Measurements from ENCODE around the gene NDUFB8. TPM values are rescaled to one million over a fixed set of nuclear protein-coding genes. Genes with fewer than 3 reads are reported as not detected.

NDUFB8 gene
- total RNA-seq, 1 donor from 2014 or later = 195 TPM

DNA sequence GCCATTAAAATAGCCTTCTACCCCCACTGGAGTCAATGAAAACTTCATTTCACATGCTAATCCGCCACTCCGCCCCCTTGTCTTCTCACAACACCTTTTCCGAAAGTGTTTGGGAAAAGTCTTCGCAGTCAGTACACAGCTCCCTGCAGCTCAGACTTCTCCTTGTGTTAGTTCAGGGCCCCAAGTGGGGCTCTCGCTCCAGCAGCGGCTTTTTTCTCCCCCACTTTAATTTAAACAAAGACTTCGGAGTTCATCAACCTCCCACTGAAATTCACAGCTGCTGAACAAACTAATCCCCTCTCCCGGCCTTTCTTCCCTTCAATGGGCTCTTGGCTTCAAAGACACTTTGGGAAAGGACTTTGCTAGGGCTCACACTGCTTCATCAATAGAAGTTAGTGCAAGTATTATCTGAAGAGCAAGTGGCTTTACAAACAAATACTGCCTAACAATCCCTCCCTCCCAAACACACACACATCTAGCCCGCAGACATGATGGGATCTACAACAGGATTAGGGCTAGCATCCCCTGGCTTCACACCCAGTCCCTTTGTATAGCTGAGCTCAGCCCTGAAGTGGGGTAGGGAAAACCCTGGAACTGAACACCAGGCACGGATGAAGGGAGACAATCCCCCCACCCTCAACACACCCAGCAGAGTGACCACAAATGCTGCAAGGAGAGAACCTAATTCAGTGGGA lies 43.7 kb downstream of the NDUFB8 start:
- Mint-ChIP-seq H3K27ac (no peak overlapping the region), H3K27me3 (peaks cover 52% of the 10 kb centered on the region), H3K4me3 (peak overlapping the region; percentile 4), H3K4me1 (ENCODE audit: unreplicated experiment) (peaks cover 19% of the 10 kb centered on the region), H3K36me3 (peaks cover 20% of the 10 kb centered on the region), H3K9me3 (peaks cover 4% of the 10 kb centered on the region)
- no peak for DNase-seq (ENCODE audit: extremely low spot score, unreplicated experiment)
- TF ChIP-seq, protein P1, sequence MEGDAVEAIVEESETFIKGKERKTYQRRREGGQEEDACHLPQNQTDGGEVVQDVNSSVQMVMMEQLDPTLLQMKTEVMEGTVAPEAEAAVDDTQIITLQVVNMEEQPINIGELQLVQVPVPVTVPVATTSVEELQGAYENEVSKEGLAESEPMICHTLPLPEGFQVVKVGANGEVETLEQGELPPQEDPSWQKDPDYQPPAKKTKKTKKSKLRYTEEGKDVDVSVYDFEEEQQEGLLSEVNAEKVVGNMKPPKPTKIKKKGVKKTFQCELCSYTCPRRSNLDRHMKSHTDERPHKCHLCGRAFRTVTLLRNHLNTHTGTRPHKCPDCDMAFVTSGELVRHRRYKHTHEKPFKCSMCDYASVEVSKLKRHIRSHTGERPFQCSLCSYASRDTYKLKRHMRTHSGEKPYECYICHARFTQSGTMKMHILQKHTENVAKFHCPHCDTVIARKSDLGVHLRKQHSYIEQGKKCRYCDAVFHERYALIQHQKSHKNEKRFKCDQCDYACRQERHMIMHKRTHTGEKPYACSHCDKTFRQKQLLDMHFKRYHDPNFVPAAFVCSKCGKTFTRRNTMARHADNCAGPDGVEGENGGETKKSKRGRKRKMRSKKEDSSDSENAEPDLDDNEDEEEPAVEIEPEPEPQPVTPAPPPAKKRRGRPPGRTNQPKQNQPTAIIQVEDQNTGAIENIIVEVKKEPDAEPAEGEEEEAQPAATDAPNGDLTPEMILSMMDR (conservative IDR thresholded peaks at IDR 0.05) = no peak

DNA sequence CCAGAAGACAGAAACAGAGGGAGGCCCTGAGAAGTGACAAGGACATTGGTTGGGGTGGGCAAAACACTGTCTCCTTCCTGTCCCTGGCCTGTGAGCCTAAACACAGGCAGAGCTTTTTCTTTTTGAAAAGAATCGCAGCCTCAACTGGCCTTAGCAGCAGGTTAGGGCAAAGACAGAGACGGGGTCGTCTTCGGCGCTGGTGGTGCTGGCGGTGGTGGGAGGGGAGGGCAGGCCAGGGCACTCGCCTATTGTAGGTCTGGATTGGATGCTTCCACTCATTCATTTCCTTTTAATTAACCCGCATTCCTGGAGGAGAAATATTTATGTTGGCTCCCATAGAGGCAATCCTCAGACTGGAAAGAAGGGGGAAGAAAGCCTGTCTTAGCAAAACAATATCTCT lies 44.3 kb downstream of the NDUFB8 start:
- Mint-ChIP-seq H3K27ac (no peak overlapping the region), H3K9me3 (peaks cover 4% of the 10 kb centered on the region), H3K27me3 (peaks cover 58% of the 10 kb centered on the region), H3K36me3 (peaks cover 15% of the 10 kb centered on the region), H3K4me3 (no peak overlapping the region), H3K4me1 (ENCODE audit: unreplicated experiment) (peaks cover 19% of the 10 kb centered on the region)
- TF ChIP-seq, protein P1 (conservative IDR thresholded peaks at IDR 0.05) = no peak
- no peak for DNase-seq (ENCODE audit: extremely low spot score, unreplicated experiment)

DNA sequence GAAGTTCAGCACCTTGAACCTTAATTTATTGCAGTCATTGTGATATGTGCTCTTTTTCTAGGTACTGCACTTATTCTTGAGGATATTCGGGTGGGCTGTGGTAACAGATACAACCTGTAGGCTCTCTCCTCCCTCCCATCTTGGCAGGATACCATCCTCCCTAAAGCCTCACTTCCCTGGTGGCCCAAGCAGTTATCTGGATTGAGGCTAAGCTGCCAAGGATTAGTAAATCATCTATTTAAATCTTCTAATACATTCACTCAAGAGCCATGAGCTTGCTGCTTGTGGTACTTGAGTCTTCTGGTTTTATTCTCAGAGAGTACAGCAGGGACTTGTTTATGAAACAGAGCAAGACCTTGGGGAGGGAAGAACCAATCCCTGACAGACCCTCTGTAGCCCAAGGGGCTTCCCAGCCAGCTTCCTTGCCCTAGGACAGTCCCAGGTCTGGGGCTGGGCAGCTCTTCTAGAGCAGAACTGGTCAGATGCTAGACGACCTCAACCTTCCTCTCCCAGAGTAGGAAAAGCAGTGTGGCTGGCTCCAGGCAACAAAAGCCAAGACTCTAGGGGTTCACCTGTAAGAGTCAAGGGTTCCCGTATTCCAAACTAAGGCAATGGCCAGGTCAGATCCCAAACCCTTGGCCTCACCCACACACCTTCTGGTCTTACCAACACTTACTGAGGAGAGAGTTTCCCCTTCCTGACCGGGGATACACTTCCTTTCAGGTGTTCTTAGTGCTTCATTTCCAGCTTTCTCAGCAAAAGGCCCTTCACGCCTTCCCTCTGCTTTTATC lies 45.6 kb downstream of the NDUFB8 start:
- Mint-ChIP-seq H3K4me1 (ENCODE audit: unreplicated experiment) (peaks cover 19% of the 10 kb centered on the region), H3K27me3 (peaks cover 71% of the 10 kb centered on the region), H3K4me3 (no peak overlapping the region), H3K36me3 (peaks cover 8% of the 10 kb centered on the region), H3K27ac (no peak overlapping the region), H3K9me3 (peaks cover 4% of the 10 kb centered on the region)
- DNase-seq (ENCODE audit: extremely low spot score, unreplicated experiment) = no peak
- TF ChIP-seq, protein P1 (conservative IDR thresholded peaks at IDR 0.05) = no peak

DNA sequence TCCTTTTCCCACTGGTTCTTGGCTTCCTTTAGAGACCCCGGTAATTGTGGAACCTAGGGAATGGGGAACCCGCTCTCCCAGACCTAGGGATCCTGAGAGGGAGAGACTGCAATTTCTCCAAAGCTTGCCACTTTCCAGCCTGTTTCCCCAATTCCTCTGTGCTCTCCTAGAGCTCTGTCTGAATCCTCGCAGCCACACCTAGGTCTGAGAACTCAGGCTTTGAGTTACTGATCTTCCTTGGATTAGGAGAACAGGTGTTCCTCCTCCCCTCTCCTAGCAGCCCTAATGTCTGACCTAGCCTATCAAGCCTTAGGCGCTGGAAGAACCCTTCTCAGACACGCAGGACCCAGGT lies 46.9 kb downstream of the NDUFB8 start:
- no peak for DNase-seq (ENCODE audit: extremely low spot score, unreplicated experiment)
- TF ChIP-seq, protein P1 (conservative IDR thresholded peaks at IDR 0.05) = no peak
- peaks cover 84% of the 10 kb centered on the region for H3K27me3 Mint-ChIP-seq
- peaks cover 4% of the 10 kb centered on the region for H3K9me3 Mint-ChIP-seq
- H3K36me3 Mint-ChIP-seq = peaks cover 8% of the 10 kb centered on the region
- peak overlapping the region; percentile 87 for H3K4me3 Mint-ChIP-seq
- H3K27ac Mint-ChIP-seq = no peak overlapping the region
- H3K4me1 Mint-ChIP-seq (ENCODE audit: unreplicated experiment) = peaks cover 19% of the 10 kb centered on the region

DNA sequence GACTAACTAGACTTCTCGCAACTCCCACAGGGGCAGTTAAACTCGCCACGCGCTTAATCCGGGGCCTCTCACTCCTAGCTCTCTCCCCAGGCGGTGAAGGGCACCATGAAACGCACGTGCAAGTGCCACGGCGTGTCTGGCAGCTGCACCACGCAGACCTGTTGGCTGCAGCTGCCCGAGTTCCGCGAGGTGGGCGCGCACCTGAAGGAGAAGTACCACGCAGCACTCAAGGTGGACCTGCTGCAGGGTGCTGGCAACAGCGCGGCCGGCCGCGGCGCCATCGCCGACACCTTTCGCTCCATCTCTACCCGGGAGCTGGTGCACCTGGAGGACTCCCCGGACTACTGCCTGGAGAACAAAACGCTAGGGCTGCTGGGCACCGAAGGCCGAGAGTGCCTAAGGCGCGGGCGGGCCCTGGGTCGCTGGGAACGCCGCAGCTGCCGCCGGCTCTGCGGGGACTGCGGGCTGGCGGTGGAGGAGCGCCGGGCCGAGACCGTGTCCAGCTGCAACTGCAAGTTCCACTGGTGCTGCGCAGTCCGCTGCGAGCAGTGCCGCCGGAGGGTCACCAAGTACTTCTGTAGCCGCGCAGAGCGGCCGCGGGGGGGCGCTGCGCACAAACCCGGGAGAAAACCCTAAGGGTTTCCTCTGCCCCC lies 47.4 kb downstream of the NDUFB8 start:
- peak overlapping the region; percentile 87 for H3K4me3 Mint-ChIP-seq
- peak; percentile 77 for DNase-seq (ENCODE audit: extremely low spot score, unreplicated experiment)

More for the DNA sequence above, 47.4 kb downstream of the NDUFB8 start:
- Mint-ChIP-seq H3K4me1 (ENCODE audit: unreplicated experiment) (peaks cover 19% of the 10 kb centered on the region), H3K36me3 (peaks cover 8% of the 10 kb centered on the region), H3K9me3 (peaks cover 4% of the 10 kb centered on the region), H3K27ac (no peak overlapping the region), H3K27me3 (peaks cover 84% of the 10 kb centered on the region)
- TF ChIP-seq, protein P1 (conservative IDR thresholded peaks at IDR 0.05) = peak; percentile 98

Measured in type B pancreatic cell (in vitro differentiated cells).